Tibial nerve (tissue), 3 donors: ENCODE measurements around the gene SPPL2B.

Experiments
- POLR2A ChIP-seq, 2 donors: fragments of 450-650 bp; IDR thresholded peaks; one replicate each; pipeline ENCODE4 v1.6.1; 2017; ENCODE audit warnings: antibody characterized with exemption in 2 of 2, mild to moderate bottlenecking in 2 of 2, moderate library complexity in 2 of 2
- TF ChIP-seq, protein P1 (sequence below), 5 experiments: fragments of 200-600 bp in 3 of 5; fragments of 450-650 bp in 2 of 5; sonication (generic) in 3 of 5; IDR thresholded peaks; one replicate each; pipeline ENCODE4 v1.5.1; 2016 to 2019; ENCODE audit warnings: antibody characterized with exemption in 5 of 5, mild to moderate bottlenecking in 3 of 5, moderate library complexity in 2 of 5

DNA sequence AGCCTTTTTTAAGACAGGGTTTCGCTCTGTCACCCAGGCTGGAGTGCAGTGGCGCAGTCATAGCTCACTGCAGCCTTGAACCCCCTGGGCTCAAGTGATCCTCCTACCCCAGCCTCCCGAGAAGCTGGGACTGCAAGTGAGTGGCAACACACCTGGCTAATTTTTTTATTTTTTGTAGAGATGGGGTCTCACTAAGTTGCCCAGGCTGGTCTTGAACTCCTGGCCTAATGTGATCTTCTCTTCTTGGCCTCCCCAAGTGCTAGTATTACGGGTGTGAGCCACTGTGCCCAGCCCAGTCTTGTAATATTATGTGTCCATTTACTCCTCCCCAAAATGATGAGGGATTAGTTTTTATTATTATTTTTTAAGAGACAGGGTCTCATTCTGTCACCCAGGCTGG is 17.4 kb upstream of the SPPL2B start:
- TF ChIP-seq, protein P1, sequence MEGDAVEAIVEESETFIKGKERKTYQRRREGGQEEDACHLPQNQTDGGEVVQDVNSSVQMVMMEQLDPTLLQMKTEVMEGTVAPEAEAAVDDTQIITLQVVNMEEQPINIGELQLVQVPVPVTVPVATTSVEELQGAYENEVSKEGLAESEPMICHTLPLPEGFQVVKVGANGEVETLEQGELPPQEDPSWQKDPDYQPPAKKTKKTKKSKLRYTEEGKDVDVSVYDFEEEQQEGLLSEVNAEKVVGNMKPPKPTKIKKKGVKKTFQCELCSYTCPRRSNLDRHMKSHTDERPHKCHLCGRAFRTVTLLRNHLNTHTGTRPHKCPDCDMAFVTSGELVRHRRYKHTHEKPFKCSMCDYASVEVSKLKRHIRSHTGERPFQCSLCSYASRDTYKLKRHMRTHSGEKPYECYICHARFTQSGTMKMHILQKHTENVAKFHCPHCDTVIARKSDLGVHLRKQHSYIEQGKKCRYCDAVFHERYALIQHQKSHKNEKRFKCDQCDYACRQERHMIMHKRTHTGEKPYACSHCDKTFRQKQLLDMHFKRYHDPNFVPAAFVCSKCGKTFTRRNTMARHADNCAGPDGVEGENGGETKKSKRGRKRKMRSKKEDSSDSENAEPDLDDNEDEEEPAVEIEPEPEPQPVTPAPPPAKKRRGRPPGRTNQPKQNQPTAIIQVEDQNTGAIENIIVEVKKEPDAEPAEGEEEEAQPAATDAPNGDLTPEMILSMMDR (IDR thresholded peaks at IDR 0.05): no peak
- no peak for TF ChIP-seq POLR2A (IDR thresholded peaks at IDR 0.05)
